SK-MEL-5 (cell line): ENCODE results near the gene INAVA. TPM values are rescaled to one million over a fixed set of nuclear protein-coding genes. Genes with fewer than 3 reads are reported as not detected.
"Not testable (repeated sequence)": the region's sequence is repeated elsewhere in the genome, so short reads cannot be mapped to it uniquely, and the experiment has no call there.

Source experiments
- DNase-seq: peaks from one replicate; pipeline ENCODE4 v3.0.0-alpha.2; 2016; ENCODE audit warnings: low read depth, low spot score
- in situ Hi-C: cut with HindIII; loops from 2 replicates; pipeline ENCODE4 v1.10.0; 2016; ENCODE audit warnings: low sequenced_read_pairs, high pct_unique_total_duplicates, low pct_unique_long_range_greater_than_20kb
- total RNA-seq: library from RNA; depleted of rRNA; stranded (reverse); fragments of >200 nt; shearing (Covaris generic); gene quantifications from 2 replicates; pipeline ENCODE4 v1.2.3, GENCODE V29; 2014

The INAVA gene
- total RNA-seq, 1 experiment from 2014 or later, result not detected

GRCh38 chr1:200907611-200908097 is 13.0 kb downstream of the INAVA start:
- no peak for DNase-seq
- in situ Hi-C loops, result no loop called here

- no peak for DNase-seq
- in situ Hi-C loops, result no loop called here
These were observed 13.6 kb downstream of the INAVA start for GRCh38 chr1:200908191-200908868.

GRCh38 chr1:200909071-200909470 is 14.4 kb downstream of the INAVA start:
- in situ Hi-C loops, result no loop called here
- no peak for DNase-seq

GRCh38 chr1:200909757-200910239 is 15.1 kb downstream of the INAVA start:
- in situ Hi-C loops, result no loop called here
- no peak for DNase-seq

GRCh38 chr1:200911361-200911760 is 16.7 kb downstream of the INAVA start:
- in situ Hi-C loops, result no loop called here
- DNase-seq, result no peak

GRCh38 chr1:200911936-200912335 is 17.2 kb downstream of the INAVA start:
- DNase-seq, in situ Hi-C loops: not testable (repeated sequence)

- in situ Hi-C loops, result no loop called here
- no peak for DNase-seq
These were observed 18.2 kb downstream of the INAVA start for GRCh38 chr1:200912737-200913407.

GRCh38 chr1:200916152-200916551 is 21.5 kb downstream of the INAVA start:
- DNase-seq, result no peak
- in situ Hi-C loops, result no loop called here

GRCh38 chr1:200916681-200917080 is 22.0 kb downstream of the INAVA start:
- in situ Hi-C loops, result no loop called here
- no peak for DNase-seq

GRCh38 chr1:200917291-200917817 is 22.7 kb downstream of the INAVA start:
- in situ Hi-C loops, result no loop called here
- DNase-seq, result no peak

- in situ Hi-C loops, result no loop called here
- no peak for DNase-seq
These were observed 23.3 kb downstream of the INAVA start for GRCh38 chr1:200918006-200918405.

- DNase-seq, result no peak
- in situ Hi-C loops, result no loop called here
These were observed 24.7 kb downstream of the INAVA start for GRCh38 chr1:200919386-200919785.

GRCh38 chr1:200921571-200922110 is 26.9 kb downstream of the INAVA start:
- DNase-seq, result no peak
- in situ Hi-C loops, result no loop called here

GRCh38 chr1:200922406-200922805 is 27.7 kb downstream of the INAVA start:
- in situ Hi-C loops, result no loop called here
- no peak for DNase-seq

GRCh38 chr1:200923601-200924000 is 28.9 kb downstream of the INAVA start:
- in situ Hi-C loops, result no loop called here
- DNase-seq, result no peak

GRCh38 chr1:200925831-200926230 is 31.1 kb downstream of the INAVA start:
- in situ Hi-C loops, result no loop called here
- no peak for DNase-seq

- no peak for DNase-seq
- in situ Hi-C loops, result no loop called here
These were observed 35.0 kb downstream of the INAVA start for GRCh38 chr1:200929530-200930278.

- DNase-seq, in situ Hi-C loops: not testable (repeated sequence)
These were observed 35.6 kb downstream of the INAVA start for GRCh38 chr1:200930285-200930684.
